BE2C (cell line): ENCODE data around the gene NEU1.
"Not testable (repeated sequence)": the region's sequence is repeated elsewhere in the genome, so short reads cannot be mapped to it uniquely, and the experiment has no call there.

Source experiments
- DNase-seq: peaks from one replicate; pipeline ENCODE4 v3.0.0-alpha.2; 2020
- H3K27me3 ChIP-seq: fragments of 250-450 bp; sonication (Bioruptor Pico); 2 replicates; pipeline ENCODE4 v1.5.1; 2020; ENCODE audit warnings: mild to moderate bottlenecking
- H3K36me3 ChIP-seq: fragments of 250-450 bp; sonication (Bioruptor Pico); 2 replicates; pipeline ENCODE4 v1.5.1; 2020; ENCODE audit warnings: mild to moderate bottlenecking
- H3K4me1 ChIP-seq: fragments of 250-450 bp; sonication (Bioruptor Pico); 2 replicates; pipeline ENCODE4 v1.5.1; 2020
- H3K4me3 ChIP-seq: 2 replicates; pipeline ENCODE4 v1.5.1; 2011; ENCODE audit warnings: low read depth, low read length
- H3K9me3 ChIP-seq: fragments of 250-450 bp; sonication (Bioruptor Pico); 2 replicates; pipeline ENCODE4 v1.5.1; 2020
- CTCF ChIP-seq: IDR thresholded peaks from 2 replicates; pipeline ENCODE4 v1.5.1; 2012; ENCODE audit warnings: mild to moderate bottlenecking, low read depth, low read length

NEU1 gene

GRCh38 chr6:31815025-31815838 lies 47.4 kb downstream of the NEU1 start, which contains the start of the genes HSPA1A and HSPA1L:
Gene HSPA1A, plus strand, starts transcription at chr6:31815543. Its CDS starts 214 bp downstream, at chr6:31815757.
Gene HSPA1L, minus strand, starts transcription at chr6:31815283. Its CDS starts 3,311 bp downstream, at chr6:31811972.
- Histone ChIP-seq H3K4me1 (0 out of 2 replicates have a peak, but pooled peaks cover 4% of the 10 kb centered on the region), H3K36me3 (no peaks in the 10 kb centered on the region), H3K9me3 (no peaks in the 10 kb centered on the region; the same call in 1 of the 2 replicates), H3K4me3 (peak within 1 kb of the TSS; percentile 76), H3K27me3 (no peaks in the 10 kb centered on the region)
- peak; percentile 96 for DNase-seq
- TF ChIP-seq CTCF: no peak

GRCh38 chr6:31814677-31815024 lies 48.0 kb downstream of the NEU1 start:
- Histone ChIP-seq H3K36me3 (no peaks in the 10 kb centered on the region), H3K9me3 (no peaks in the 10 kb centered on the region; the same call in 1 of the 2 replicates), H3K27me3 (no peaks in the 10 kb centered on the region), H3K4me3 (peak overlapping the region; percentile 76), H3K4me1 (0 out of 2 replicates have a peak, but pooled peaks cover 4% of the 10 kb centered on the region)
- DNase-seq: peak; percentile 92
- no peak for TF ChIP-seq CTCF

- DNase-seq: no peak
- Histone ChIP-seq H3K9me3 (no peaks in the 10 kb centered on the region; the same call in 1 of the 2 replicates), H3K4me3 (no peak overlapping the region), H3K36me3 (no peaks in the 10 kb centered on the region), H3K27me3 (no peaks in the 10 kb centered on the region), H3K4me1 (0 out of 2 replicates have a peak, but pooled peaks cover 4% of the 10 kb centered on the region)
- no peak for TF ChIP-seq CTCF
These were observed 49.2 kb downstream of the NEU1 start for GRCh38 chr6:31813465-31813849.

- H3K4me3 ChIP-seq: no peak overlapping the region
- TF ChIP-seq CTCF: no peak
- no peaks in the 10 kb centered on the region for H3K27me3 ChIP-seq
- DNase-seq: no peak
- H3K36me3 ChIP-seq: no peaks in the 10 kb centered on the region
- H3K9me3 ChIP-seq: no peaks in the 10 kb centered on the region
- 0 out of 2 replicates have a peak, but pooled peaks cover 4% of the 10 kb centered on the region for H3K4me1 ChIP-seq
These were observed 51.0 kb downstream of the NEU1 start for GRCh38 chr6:31811645-31812044.

- not testable (repeated sequence) for H3K4me3 ChIP-seq, H3K9me3 ChIP-seq, H3K36me3 ChIP-seq, DNase-seq, H3K4me1 ChIP-seq, H3K27me3 ChIP-seq
These were observed 54.0 kb downstream of the NEU1 start for GRCh38 chr6:31808599-31808998.
